NCI-H82 treated with DMSO at 0.1 percent for 48 hours (cell line): ENCODE data around the gene FKBP1B.
"Not testable (repeated sequence)": the region's sequence is repeated elsewhere in the genome, so short reads cannot be mapped to it uniquely, and the experiment has no call there.

Source experiments
- DNase-seq: peaks from one replicate; lab custom pipeline; 2025; ENCODE audit not compliant: unreplicated experiment; lab: John Stamatoyannopoulos, UW

FKBP1B gene

DNA sequence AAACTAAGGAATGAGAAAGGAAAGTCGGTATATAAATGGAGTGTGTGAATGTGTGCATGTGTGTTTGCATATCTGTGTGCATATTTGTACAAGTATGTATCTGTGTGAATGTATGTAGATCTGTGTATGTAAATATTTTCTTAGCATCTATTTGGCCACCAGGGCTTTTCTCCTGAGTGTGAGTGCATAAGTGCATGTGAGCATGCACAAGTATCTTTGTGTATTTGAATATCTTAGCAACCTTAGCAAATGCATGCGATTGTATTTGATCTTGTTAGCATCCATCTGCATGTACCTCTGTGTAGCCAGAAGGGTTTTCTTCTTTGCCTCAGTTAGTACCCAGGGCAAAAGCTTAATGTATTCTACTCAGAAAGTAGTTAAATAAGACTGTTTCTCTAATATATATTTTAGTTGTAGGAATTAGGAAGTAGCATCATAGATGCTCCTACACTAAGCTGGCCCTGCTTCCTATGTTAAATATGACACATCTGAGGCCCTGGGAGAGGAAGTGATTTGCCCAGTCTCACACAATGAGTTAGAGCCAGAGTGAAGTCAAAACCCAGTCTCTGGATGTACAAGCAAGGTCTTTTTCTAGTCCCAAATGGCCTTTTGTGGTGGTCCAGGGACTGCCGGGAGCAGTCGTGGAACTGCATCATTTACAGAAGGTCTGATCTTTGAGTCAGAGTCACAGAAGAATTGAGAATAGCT is 9.2 kb downstream of the FKBP1B start:
- no peak for DNase-seq

DNA sequence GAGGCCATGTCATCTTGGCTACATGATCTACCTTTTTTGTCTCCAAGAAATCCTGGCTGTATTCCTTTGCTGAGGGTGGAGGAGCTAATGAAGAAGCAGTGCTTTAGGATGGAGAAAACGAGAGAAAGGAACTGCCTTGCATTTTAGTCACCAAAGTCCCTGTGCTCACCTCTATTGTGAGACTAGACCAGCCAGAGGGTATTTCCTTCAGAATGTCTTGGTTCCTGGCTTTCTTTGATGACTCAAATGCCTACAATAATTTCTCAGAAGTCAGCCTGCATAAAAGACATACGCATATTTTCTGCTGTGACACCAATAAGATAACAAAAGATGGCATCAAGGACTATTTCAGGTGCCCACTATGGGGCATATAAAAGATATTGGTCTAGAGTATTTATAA is 15.8 kb downstream of the FKBP1B start:
- no peak for DNase-seq

DNA sequence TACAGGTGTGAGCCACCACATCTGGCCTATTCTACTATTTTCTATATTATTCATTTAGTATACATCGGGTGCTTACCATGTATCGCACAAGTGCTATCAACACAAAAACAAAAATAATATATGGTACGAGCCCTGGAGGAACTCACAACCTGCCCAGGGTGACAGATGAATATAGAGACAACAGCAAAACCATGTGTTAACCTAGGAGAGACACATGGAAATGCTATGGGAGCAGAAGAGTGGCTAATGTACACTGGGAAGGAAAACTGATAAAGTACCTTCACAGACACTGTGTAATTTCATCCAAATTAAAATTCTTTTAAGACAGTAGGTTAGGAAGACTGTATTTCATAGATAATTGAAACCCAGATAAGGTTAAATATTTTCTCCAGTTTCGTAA is 22.7 kb downstream of the FKBP1B start:
- DNase-seq, result no peak

DNA sequence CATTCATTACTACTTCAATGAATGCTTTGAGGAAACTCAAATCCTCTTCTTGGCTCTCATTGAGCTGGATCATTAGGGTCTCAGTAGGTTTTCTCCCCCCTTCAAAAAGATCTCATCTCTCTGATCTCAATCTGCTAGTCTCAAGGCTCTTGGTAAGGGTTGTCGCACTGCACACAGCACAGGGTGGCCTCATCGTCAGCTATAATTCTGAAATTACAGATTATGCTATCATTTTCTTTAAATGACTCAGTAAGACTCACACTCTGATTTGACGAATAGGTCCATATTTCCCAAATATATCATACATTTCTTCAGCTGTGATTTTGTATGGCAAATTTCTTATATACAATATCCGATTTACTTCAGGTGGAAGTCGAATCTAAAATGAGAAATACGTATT is 24.3 kb downstream of the FKBP1B start:
- no peak for DNase-seq

DNA sequence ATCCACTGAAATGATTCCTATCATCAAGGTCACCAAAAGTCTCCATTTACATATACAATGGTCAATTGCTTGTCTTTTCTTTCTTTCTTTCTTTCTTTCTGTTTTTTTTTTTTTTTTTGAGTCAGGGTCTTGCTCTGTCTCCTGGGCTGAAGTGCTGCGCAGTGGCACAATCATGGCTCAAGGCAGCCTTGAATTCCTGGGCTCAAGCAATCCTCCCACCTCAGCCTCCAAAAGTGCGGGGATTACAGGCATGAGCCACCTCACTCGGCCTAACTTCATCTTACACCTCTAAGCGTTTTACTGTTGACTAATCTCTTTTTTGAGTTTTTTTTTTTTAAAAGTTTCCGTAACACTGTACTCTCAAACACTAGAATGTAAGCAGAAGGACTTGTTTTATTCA is 25.7 kb downstream of the FKBP1B start:
- DNase-seq, result no peak

DNA sequence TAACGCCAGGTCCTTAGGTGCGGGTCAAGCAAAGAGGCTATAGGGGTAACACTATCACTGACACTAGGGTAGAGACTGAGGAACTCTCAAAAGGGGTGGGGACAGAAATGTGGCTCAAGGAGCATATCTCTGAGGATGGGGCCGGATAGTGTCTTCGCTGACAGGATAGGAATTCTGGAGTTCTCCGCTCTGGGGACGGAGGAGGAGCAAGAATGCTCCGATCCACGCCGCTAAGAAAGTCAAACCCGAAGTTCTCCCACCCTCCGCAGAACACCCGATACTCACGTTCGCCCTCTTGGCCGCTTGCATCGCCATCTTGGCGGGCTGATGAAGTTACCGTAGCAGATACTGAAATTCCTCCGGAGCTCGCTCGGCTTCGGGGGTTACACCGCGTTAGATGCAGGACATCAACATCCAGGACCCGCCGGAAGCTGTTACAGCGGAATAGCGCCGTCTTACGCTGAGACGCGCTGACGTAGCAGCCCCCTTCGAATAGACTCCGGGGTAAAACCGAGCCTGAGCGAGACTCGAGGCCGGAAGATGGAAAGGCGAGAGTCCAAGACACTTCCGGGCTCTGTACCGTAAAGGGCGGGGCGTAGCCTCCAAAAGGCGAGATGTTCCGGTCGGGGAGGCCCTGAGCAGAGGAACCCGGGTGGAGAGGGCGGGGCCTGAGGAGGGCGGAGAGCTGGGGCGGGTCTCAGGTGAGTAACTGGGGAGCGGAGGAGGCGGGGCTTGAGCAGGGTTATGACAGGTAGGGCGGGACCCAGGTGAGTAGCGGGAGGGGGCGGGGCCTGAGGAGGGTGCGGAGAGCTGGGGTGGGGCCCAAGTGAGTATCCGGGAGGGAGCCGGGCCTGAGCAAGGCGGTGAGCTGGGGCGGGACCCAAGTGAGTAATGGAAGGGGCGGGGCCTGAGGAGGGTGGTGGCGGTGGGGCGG is 26.6 kb downstream of the FKBP1B start, which contains the start of gene SF3B6:
TSS of gene SF3B6 (minus strand) at position 412 of the 934 bp plus-strand sequence. CDS start at position 315, 97 bp downstream.
- DNase-seq, result peak; percentile 98

DNA sequence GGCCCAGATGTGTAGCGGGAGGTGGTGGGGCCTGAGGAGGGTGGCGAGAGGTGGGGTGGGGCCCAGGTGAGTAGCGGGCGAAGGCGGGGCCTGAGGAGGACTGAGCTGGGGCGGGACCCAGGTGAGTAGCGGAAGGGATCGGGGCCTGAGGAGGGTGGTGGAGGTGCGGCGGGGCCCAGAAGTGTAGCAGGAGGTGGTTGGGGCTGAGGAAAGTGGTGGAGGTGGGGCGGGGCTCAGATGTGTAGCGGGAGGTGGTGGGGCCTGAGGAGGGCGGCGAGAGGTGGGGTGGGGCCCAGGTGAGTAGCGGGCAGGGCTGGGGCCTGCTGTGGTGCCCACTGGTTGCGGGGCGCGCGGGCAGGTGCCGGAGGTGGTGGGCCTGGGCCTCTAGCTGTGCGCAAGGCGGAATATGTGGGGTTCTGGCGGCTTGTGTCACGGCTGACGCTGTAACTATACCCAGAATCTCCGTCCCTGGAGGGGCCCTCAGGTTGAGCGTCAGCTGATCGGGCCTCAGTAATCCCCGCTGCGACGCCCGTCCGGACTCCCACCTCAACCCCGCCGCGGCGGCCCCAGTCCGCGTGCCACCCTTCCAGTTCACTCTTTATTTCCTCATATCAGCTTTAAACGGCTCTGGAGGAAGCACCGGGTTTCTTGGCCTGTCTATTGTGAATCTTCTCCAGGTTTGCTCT is 27.5 kb downstream of the FKBP1B start:
- no peak for DNase-seq

DNA sequence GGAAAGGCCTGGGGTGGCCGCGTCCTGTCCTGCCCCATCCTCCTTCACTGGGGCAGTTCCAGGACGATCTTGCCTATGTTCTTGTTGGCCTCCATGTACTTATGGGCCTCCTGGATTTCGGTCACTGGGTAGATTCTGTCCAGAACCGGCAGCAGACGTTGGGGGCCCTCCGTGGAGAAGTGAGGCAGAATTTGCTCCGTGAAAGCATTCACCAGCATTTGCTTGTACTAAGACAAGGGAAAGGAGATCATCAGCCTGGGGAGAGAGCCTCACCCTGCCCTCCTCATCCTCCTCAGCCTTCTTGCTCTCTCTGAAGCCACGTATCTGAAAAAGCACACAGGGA is 28.0 kb downstream of the FKBP1B start:
- DNase-seq, result no peak

DNA sequence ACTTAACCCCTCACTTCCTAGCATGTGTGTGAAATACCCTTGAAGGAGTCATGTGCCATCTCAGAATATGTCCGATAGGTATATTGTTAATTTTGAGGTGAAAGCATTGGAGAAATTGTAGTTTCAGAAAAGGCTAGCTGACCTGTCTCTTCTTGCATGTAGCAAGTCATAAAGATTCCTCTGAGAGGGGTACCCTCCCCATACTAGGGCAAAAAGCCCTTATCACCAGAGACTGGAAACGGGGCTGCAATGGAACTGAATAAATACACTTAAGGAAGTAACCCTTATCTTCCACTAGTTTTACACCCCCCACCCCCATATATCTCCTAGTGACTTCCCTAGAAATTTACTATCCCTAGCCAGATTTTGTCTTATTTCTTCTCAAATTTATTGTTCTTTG is 28.3 kb downstream of the FKBP1B start:
- no peak for DNase-seq

DNA sequence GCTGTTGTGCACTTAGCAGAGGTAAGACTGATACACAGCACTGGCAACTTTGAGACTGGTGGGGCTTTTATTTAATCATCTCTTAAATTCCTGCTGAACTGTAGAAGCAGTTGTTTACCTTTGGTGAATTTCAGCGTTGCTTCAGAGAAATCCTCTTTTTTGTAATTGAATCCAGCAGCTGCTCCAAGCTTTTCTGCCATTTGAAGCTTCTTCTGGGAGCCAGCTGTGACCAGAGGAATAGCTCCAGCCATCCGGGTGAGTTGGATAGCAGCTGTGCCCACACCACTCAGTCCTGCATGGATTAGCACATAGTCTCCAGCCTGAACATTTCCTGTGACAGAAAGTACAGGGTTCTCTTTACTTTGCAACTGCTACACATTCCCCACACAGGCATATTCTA is 31.2 kb downstream of the FKBP1B start:
- DNase-seq, result no peak

DNA sequence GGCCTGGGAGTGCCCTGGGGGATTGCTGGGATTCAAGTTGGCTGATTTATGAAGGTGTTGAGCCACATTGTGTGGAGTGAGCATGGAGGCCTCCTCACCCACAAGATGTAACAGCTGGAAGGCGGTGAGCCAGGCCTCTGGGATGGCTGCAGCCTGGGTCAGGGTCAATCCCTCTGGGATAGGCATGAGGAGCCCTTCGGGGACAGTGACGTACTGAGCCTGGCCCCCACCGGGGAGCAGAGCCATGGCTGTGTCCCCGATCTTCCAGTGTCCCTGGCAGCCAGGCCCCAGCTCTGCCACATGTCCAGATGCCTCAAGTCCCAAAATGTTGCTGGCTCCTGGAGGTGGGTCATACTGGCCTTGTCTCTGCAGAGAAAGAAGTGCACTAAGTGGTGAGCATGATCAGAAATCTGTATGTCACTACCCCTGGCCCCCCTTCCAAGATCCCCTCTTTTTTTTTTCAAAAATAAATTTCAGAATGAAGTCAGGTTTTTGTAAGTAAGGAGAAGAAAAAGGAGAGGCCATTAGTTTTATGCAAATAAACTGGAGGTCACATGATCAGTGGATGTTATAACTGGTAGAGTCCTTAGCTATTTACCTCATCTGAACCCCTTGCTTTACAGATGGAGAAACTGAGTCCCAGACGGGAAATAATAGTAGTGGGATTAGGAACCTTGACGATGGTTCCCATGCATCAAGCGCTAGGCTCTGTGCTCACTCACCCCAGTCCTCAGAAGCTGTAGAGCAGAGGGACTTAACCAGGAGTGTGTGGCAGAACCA is 33.4 kb downstream of the FKBP1B start:
- no peak for DNase-seq

DNA sequence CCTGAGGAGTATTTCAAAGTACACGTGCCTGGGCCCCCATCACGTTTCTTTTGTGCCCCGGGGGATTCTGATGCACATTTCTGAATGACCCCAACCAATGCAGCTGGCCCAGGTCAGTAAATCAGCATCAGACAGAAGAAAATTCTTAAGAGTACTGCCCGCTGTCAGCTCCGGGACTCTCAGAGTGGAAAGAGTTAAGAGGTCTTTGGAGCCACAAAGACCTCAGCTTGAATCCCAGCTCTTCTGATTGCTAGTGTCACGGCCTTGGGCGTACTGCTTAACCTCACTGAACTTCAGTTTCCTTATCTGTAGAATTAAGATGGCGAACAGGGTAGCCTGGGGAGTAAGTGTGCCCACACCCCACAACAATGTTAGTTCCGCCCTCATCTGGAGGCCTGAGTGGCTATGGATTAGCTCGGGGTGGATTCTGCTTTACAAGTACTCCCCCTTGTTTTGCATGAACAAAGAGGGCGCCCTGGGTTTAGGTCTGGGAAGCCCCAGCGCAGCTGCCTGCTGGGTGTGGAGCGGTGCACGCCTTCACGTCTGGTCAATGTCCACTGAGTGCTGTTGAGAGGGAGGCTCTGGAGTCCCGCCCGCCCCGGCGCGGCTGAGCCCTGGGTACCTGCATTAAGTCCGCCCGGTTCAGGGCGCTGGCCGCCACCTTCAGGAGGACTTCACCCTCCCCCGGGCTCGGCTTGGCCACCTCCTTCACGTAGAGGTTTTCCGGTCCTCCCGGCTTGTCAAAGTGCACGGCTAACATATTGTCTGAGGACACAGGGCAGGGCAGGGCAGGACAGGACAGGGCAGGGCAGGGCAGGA is 34.2 kb downstream of the FKBP1B start:
- DNase-seq, result peak; percentile 76

DNA sequence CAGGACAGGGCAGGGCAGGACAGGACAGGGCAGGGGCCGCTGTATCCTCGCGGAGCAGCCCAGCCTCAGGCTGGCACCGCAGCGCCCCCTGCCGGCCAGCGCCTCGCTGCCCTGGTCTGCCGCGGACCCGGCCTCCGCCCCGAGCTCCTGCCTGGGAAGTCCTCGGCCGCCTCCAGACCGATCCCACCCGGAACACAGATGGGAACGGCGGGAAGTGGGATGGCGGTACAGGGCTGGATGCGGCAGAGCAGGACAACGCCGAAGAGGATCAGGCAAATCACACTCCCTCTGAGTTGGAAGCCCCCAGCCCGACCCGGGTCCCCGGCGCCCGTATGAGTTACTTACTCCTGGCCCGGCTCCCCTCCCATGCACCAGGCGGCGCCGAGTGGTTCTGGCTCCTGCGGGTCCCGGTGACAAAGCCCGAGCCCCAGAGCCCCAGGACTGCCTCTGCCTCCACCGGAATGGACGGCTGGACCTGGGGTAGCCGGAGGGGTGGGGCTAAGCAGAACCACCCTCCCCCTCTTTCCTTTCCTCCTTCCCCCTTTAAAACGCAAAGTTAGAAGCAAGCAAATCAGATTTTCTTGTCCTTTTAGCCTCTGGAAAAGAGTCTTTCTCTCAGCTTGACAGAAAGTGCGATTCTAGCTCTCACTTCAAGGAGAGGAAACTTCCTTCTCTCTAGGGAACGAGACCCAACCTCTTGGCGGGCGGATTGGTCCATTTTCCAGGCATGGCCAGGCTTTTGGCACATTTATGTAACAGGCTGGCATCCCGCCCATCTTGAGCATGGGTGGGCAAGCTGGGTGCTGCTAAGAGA is 35.1 kb downstream of the FKBP1B start, which contains the start of gene TP53I3:
TSS of gene TP53I3 (minus strand) at position 449 of the 814 bp plus-strand sequence. CDS start 508 bp downstream, outside the sequence.
- DNase-seq, result peak; percentile 76

DNA sequence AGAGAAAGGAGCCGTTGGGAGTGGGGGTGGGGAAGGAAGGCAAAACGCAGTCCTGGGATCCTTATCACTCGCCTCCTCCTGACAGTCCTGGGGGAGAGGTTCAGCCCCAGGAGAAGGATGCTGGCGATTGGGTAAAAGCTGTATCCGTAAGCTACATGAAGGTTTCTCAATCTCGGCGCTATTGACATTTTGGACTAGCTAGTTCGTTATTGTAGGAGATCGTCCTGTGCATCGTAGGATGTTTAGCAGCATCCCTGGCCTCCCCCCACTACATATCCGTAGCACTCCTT is 35.6 kb downstream of the FKBP1B start:
- DNase-seq, result no peak

DNA sequence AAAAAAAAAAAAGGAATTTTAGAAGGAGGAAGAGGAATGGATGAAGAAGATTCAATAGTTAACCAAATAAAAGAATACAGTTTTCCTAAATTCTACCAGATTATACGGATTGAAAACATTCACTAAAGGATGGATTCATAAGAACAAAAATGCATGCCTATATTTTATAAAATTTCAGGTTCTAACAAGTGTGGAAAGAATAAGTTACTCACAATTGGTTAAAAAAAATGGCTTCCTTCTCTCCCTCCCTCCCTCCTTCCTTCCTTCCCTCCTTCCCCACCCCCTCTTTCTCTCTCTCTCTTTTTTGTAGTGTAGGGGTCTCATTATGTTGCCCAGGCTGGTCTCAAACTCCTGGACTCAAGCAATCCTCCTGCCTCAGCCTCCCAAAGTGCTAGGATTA is 36.7 kb downstream of the FKBP1B start:
- DNase-seq, result no peak

DNA sequence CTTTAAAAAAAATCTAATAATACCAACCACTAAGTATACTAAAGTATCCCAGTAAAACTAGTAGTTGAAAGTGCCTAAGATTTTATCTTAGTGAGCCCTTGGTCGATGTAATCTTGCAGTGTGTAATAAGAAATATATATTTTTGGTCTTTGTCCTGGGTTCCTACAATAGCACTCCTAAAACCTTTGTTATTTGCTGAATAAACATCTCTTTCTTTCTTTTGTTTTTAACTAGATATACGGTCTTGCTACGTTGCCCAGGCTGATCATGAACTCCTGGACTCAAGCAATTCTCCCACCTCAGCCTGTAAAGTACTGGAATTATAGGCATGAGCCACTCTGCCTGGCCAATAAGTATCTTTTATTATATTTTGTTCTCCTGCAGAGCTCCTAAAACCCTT is 37.5 kb downstream of the FKBP1B start:
- no peak for DNase-seq

DNA sequence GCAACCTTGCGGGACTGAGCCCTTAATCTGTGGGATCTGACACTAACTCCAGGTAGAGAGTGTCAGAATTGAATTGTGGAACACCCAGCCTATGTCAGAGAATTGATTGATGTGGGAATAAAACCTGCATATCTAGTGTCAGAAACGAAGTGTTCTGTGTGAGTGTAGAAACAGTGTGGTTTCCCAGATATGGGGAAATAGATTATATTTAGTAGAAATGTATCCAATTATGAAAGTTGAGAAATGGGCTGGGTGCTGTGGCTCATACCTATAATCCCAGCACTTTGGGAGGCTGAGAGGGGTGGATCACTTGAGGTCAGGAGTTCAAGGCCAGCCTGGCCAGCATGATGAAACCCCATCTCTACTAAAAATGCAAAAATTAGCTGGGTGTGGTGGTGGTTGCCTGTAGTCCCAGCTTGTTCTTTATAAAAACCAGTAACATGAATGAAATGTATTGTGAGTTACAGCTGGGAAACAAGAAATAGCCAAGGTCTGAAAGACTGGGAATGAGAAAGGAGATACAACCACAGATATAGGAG is 39.3 kb downstream of the FKBP1B start:
- no peak for DNase-seq

DNA sequence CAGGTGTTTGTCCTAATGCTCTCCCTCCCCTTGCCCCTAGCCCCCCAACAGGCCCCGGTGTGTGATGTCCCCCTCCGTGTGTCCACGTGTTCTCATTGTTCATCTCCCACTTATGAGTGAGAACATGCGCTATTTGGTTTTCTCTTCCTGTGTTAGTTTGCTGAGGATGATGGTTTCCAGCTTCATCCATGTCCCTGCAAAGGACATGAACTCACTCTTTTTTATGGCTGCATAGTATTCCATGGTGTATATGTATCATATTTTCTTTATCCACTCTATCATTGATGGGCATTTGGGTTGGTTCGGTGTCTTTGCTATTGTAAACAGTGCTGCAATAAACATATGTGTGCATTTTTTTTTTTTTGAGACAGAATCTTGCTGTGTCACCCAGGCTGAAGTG is 43.7 kb downstream of the FKBP1B start:
- not testable (repeated sequence) for DNase-seq

DNA sequence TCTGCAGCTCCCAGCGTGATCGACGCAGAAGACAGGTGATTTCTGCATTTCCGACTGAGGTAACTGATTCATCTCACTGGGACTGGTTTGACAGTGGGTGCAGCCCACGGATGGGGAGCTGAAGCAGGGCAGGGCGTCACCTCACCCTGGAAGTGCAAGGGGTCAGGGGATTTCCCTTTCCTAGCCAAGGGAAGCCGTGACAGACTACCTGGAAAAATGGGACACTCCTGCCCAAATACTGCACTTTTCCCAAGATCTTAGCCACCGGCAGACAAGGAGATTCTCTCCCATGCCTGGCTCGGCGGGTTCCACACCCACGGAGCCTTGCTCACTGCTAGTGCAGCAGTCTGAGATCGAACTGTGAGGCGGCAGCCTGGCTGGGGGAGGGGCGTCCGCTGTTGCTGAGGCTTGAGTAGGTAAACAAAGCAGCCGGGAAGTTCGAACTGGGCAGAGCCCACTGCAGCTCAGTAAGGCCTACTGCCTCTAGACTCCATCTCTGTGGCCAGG is 45.7 kb downstream of the FKBP1B start:
- DNase-seq, result not testable (repeated sequence)
